SK-N-MC (cell line): ENCODE measurements around the gene ATP8B3.

Source experiments
- EZH2 ChIP-seq: fragments of 200-600 bp; sonication (generic); IDR thresholded peaks from one replicate; pipeline ENCODE4 v1.6.1; 2017; ENCODE audit warnings: antibody characterized with exemption
- POLR2AphosphoS5 ChIP-seq: IDR thresholded peaks from 2 replicates; pipeline ENCODE4 v1.6.1; 2012; ENCODE audit warnings: mild to moderate bottlenecking, low read depth, low read length, borderline replicate concordance

DNA sequence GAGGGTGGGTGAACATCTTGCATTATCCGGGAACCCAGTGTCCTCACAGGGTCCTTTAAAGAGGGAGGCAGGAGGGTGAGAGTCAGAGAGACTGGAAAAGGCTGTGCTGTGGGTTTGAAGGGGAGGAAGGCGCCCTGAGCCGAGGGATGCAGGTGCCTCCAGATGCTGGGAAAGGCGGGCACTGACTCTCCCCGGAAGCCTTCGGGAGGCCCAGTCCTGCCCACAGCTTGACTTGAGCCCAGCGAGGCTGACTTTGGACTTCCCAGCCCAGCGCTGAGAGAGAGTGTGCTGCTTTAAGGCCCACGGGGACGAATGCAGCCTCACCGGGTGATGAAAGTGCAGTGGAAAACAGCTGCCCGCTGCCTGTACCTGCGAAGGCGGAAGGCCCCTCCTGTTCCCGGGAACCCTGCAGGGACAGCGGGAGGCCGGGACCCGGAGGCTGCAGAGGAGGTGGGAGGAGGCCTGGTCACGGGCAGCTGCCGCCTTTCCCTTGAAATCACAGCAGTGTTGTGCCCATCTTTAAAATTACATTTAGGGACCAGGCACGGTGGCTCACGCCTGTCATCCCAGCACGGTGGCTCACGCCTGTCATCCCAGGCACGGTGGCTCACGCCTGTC, 20.1 kb upstream of the ATP8B3 start:
- TF ChIP-seq POLR2AphosphoS5 (no peak), EZH2 (no peak)
